Keratinocyte (primary cell): ENCODE results near the gene ACTL6A. TPM values are rescaled to one million over a fixed set of nuclear protein-coding genes. Genes with fewer than 3 reads are reported as not detected.

ENCODE experiments used
- DNase-seq: peaks from one replicate; pipeline ENCODE4 v3.0.0-alpha.2; 2011; ENCODE audit warnings: low read depth, missing footprints, low spot score
- FAIRE-seq: peaks from 2 replicates; lab custom pipeline; 2011; peaks lifted over from hg19 to GRCh38; lab: Jason Lieb, UNC
- H2AFZ ChIP-seq: 2 replicates; pipeline ENCODE4 v1.6.0; 2012; ENCODE audit warnings: low read length, control low read depth, inconsistent platforms; ENCODE audit not compliant: control insufficient read depth
- H3K27ac ChIP-seq: 2 replicates; pipeline ENCODE4 v1.5.1; 2011; ENCODE audit warnings: low read length; ENCODE audit not compliant: control insufficient read depth, insufficient read depth
- H3K27me3 ChIP-seq: 3 replicates; pipeline ENCODE4 v1.6.0; 2011; ENCODE audit warnings: low read length; ENCODE audit not compliant: control insufficient read depth, insufficient read depth; ENCODE audit errors: extremely low read depth
- H3K36me3 ChIP-seq, 2 experiments: 2 replicates in 1 of 2; 3 replicates in 1 of 2; pipeline ENCODE4 v1.5.1; 2011; ENCODE audit warnings: low read length in 2 of 2, mild to moderate bottlenecking in 1 of 2; ENCODE audit not compliant: control insufficient read depth in 2 of 2, insufficient read depth in 2 of 2; ENCODE audit errors: extremely low read depth in 1 of 2
- H3K4me1 ChIP-seq: 3 replicates; pipeline ENCODE4 v1.5.1; 2011; ENCODE audit warnings: low read length; ENCODE audit not compliant: control insufficient read depth, insufficient read depth; ENCODE audit errors: extremely low read depth
- H3K4me2 ChIP-seq: 3 replicates; pipeline ENCODE4 v1.6.0; 2011; ENCODE audit warnings: low read depth, low read length; ENCODE audit not compliant: control insufficient read depth, insufficient read depth; ENCODE audit errors: extremely low read depth
- H3K4me3 ChIP-seq, 3 experiments: fragments of 200-600 bp in 1 of 3; sonication (generic) in 1 of 3; 2 replicates in 2 of 3; 3 replicates in 1 of 3; pipeline ENCODE4 v1.5.1; 2011 to 2016; ENCODE audit warnings: low read length in 3 of 3, mild to moderate bottlenecking in 3 of 3, control low read depth in 2 of 3, inconsistent platforms in 1 of 3, low read depth in 1 of 3, mixed read lengths in 1 of 3, mixed run types in 1 of 3, moderate library complexity in 1 of 3; ENCODE audit not compliant: control insufficient read depth in 2 of 3, insufficient read depth in 2 of 3; ENCODE audit errors: extremely low read depth in 1 of 3
- H3K79me2 ChIP-seq: 2 replicates; pipeline ENCODE4 v1.6.0; 2012; ENCODE audit warnings: low read length; ENCODE audit not compliant: control insufficient read depth, insufficient read depth
- H3K9ac ChIP-seq: 3 replicates; pipeline ENCODE4 v1.6.0; 2011; ENCODE audit warnings: low read length; ENCODE audit not compliant: control insufficient read depth, insufficient read depth; ENCODE audit errors: extremely low read depth
- H3K9me1 ChIP-seq: 3 replicates; pipeline ENCODE4 v1.6.0; 2011; ENCODE audit warnings: low read length; ENCODE audit not compliant: control insufficient read depth, insufficient read depth; ENCODE audit errors: extremely low read depth
- H3K9me3 ChIP-seq: 2 replicates; pipeline ENCODE4 v1.5.1; 2012; ENCODE audit warnings: low read depth, low read length; ENCODE audit not compliant: control insufficient read depth
- H4K20me1 ChIP-seq: 3 replicates; pipeline ENCODE4 v1.6.0; 2011; ENCODE audit warnings: low read length; ENCODE audit not compliant: control insufficient read depth, insufficient read depth; ENCODE audit errors: extremely low read depth
- EZH2 ChIP-seq: IDR thresholded peaks from one replicate; pipeline ENCODE4 v1.6.1; 2012; ENCODE audit warnings: inconsistent platforms, mild to moderate bottlenecking, low read length, moderate library complexity
- dilution Hi-C: fragments of 300-500 bp; cut with MboI; formaldehyde crosslinking; loops from one replicate; pipeline ENCODE4 v1.7.0; 2020; ENCODE audit warnings: low sequenced_read_pairs; ENCODE audit not compliant: extremely low pct_ligation_motif_present
- polyA plus RNA-seq, 5 experiments: library from polyadenylated mRNA; depleted of rRNA in 3 of 5; stranded (reverse) in 3 of 5; stranded (forward) in 1 of 5; unstranded in 1 of 5; fragments of >200 nt; gene quantifications; 1 replicate in 1 of 5; 2 replicates in 3 of 5; 3 replicates in 1 of 5; pipeline versions ENCODE4 v1.2.1 to v1.2.3, GENCODE V29; 2011 to 2012; ENCODE audit warnings: missing spikeins in 2 of 5, low read depth in 1 of 5, low replicate concordance in 1 of 5
- TF ChIP-seq, protein P1 (sequence below), 3 experiments: IDR thresholded peaks in 1 of 3; conservative IDR thresholded peaks in 1 of 3; optimal IDR thresholded peaks in 1 of 3; 2 replicates in 2 of 3; 3 replicates in 1 of 3; pipeline versions ENCODE3 to v1.5.1; 2011; ENCODE audit warnings: low read length in 3 of 3, mild to moderate bottlenecking in 3 of 3, moderate library complexity in 2 of 3, control low read depth in 1 of 3, inconsistent platforms in 1 of 3; ENCODE audit not compliant: insufficient read depth in 2 of 3; ENCODE audit errors: extremely low read depth in 1 of 3

ACTL6A gene
- polyA plus RNA-seq, 1 donor (not counting 4 experiments of a cell fraction or from before 2014, with no cell fraction given): 106 TPM

DNA sequence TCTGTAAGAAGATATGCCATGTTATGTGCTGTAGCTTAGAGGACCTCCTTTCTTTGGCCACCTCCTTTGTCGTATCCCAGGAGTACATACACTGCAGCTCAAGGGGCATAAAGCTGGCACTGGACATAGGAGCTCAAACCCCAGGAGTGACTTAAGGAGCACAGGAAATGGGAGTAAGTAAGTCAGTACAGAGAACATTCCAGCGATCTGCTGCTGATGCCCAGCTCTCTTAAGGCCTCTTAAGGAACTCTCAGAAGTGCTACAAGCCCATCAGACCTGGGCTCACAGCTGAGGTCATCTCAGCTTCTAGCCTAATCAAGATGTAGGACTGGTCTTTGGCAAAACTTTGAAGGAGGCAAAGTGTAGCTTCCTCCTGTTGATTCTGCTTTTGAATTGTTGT is 21.6 kb upstream of the ACTL6A start:
- no peak overlapping the region for H3K4me3 ChIP-seq
- no peaks in the 10 kb centered on the region for H3K9me3 ChIP-seq
- H3K79me2 ChIP-seq: no peaks in the 10 kb centered on the region
- H3K4me2 ChIP-seq: no peak overlapping the region
- no peaks in the 10 kb centered on the region for H3K27me3 ChIP-seq
- no peaks in the 10 kb centered on the region for H3K9me1 ChIP-seq
- dilution Hi-C loops: no loop called here
- H3K9ac ChIP-seq: no peak overlapping the region
- no peak for DNase-seq
- no peak for TF ChIP-seq EZH2
- TF ChIP-seq, protein P1, sequence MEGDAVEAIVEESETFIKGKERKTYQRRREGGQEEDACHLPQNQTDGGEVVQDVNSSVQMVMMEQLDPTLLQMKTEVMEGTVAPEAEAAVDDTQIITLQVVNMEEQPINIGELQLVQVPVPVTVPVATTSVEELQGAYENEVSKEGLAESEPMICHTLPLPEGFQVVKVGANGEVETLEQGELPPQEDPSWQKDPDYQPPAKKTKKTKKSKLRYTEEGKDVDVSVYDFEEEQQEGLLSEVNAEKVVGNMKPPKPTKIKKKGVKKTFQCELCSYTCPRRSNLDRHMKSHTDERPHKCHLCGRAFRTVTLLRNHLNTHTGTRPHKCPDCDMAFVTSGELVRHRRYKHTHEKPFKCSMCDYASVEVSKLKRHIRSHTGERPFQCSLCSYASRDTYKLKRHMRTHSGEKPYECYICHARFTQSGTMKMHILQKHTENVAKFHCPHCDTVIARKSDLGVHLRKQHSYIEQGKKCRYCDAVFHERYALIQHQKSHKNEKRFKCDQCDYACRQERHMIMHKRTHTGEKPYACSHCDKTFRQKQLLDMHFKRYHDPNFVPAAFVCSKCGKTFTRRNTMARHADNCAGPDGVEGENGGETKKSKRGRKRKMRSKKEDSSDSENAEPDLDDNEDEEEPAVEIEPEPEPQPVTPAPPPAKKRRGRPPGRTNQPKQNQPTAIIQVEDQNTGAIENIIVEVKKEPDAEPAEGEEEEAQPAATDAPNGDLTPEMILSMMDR (optimal IDR thresholded peaks at IDR 0.05 in 1 of 3, IDR thresholded peaks at IDR 0.05 in 1 of 3, conservative IDR thresholded peaks at IDR 0.05 in 1 of 3; ENCODE audit: extremely low read depth in 1 of 3, insufficient read depth in 2 of 3, low read length in 3 of 3): no peak
- no peak overlapping the region for H3K27ac ChIP-seq
- no peak for FAIRE-seq
- no peaks in the 10 kb centered on the region for H3K36me3 ChIP-seq
- no peaks in the 10 kb centered on the region for H4K20me1 ChIP-seq
- no peaks in the 10 kb centered on the region for H3K4me1 ChIP-seq
- H2AFZ ChIP-seq: no peak overlapping the region

GRCh38 chr3:179541596-179541995 is 21.1 kb upstream of the ACTL6A start:
- Histone ChIP-seq H3K4me2 (no peak overlapping the region), H3K27me3 (no peaks in the 10 kb centered on the region), H3K27ac (no peak overlapping the region), H3K9me3 (no peaks in the 10 kb centered on the region), H3K4me1 (peaks cover 2% of the 10 kb centered on the region), H2AFZ (no peak overlapping the region), H3K9me1 (no peaks in the 10 kb centered on the region), H3K79me2 (no peaks in the 10 kb centered on the region), H3K9ac (no peak overlapping the region), H4K20me1 (no peaks in the 10 kb centered on the region), H3K36me3 (no peaks in the 10 kb centered on the region), H3K4me3 (no peak overlapping the region)
- DNase-seq (no peak), FAIRE-seq (no peak)
- dilution Hi-C loops: no loop called here
- TF ChIP-seq, protein P1 (optimal IDR thresholded peaks at IDR 0.05 in 1 of 3, IDR thresholded peaks at IDR 0.05 in 1 of 3, conservative IDR thresholded peaks at IDR 0.05 in 1 of 3; ENCODE audit: extremely low read depth in 1 of 3, insufficient read depth in 2 of 3, low read length in 3 of 3): no peak
- no peak for TF ChIP-seq EZH2
